HG03064 (cell line): Measurements from ENCODE around the gene CAMK1D.
"Not testable (repeated sequence)": the region's sequence is repeated elsewhere in the genome, so short reads cannot be mapped to it uniquely, and the experiment has no call there.

Experiments used
- ATAC-seq: cut with Tn5 transposase; IDR thresholded peaks from one replicate; pipeline ENCODE4 v1.9.1; 2021; ENCODE audit warnings: low read depth; ENCODE audit not compliant: unreplicated experiment

The CAMK1D gene

DNA sequence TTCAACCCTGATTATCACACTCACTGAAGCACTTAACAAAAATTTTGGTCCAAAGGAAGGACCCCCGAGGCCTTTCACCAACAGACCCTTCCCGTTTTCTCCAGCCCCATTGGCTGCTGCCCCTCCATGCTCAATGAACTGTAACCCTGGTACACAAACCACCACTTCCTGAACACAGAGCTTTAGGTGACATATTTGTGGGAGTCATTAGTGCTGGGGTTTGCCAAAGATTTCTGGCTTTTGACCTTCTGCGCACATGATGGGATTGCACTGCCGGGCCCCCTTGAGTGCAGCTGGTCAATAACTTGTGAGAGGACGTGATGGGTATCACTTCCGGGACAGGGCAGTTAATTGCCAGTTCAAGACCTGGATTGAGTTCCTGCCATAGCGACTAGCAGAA lies 9.0 kb upstream of the CAMK1D start:
- ATAC-seq, result no peak

DNA sequence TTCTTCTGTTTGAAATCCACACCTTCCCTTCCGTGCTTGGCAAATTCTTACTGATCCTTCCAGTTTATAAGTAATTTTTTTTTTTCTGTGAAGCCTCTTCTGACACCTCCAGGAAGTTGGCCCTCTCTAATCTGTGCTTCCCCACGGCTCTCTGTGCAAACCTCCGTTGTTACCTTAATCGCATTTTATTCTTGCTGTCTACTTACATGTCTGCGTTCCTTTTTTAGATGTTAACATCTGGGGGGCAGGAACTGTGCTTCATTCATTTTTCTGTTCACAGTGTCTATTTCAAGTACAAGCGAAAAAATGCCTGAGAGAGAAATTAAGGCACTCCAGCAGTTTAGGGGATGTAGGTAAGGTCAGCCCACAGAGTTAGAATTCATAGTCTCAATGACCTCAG lies 8.4 kb upstream of the CAMK1D start:
- ATAC-seq, result no peak

DNA sequence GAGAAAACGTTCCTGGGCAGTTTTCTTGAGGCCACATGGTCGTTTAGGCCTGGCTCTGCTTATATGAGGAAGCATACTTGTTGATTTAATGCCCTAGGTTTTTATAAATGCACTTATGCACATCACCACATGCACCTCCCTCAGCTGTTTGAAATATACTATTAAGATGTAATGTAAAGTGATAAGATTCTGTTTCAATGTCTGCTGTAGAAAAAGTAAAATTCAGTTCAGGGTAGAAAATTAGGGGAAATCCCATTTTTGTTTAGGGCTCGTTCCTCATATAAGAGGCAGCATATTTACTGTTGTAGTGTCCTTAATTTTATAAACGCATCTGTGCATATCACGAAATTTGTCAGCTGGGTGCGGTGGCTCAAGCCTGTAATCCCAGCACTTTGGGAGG lies 7.8 kb upstream of the CAMK1D start:
- ATAC-seq, result no peak

DNA sequence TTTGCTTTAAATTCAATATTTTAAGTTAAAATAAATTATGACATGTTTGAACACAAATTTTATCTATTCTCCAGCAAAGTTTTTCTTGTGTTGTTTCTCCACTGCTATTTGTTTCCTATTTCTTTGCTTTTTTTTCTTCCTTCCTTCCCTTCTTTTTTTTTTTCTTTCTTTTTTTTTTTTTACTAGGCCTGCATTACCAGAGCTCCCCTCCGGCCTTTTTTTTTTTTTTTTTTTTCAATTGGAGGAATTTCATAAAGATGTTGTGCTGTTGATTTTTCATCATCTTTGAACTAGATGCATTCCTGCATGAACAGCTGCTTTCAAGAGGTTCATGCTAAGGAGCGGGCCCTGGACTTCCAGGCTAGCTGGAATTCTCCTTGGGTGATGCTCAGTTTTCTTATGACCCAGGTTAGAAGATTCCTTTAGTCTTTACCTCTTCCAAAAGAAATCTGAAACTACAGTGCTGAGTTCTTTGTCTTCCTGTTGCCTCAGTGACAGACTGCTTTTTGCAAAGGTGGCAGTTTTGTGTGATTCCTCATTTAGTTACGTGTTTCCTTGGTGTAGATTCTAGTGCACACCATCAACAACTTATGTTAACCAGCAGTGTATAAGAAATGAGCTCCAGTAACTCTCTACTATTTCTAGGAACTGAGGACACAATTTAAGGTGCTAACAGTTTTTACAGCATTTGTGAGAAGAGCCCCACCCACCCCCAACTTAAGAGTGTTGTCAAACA lies 4.8 kb upstream of the CAMK1D start:
- no peak for ATAC-seq

DNA sequence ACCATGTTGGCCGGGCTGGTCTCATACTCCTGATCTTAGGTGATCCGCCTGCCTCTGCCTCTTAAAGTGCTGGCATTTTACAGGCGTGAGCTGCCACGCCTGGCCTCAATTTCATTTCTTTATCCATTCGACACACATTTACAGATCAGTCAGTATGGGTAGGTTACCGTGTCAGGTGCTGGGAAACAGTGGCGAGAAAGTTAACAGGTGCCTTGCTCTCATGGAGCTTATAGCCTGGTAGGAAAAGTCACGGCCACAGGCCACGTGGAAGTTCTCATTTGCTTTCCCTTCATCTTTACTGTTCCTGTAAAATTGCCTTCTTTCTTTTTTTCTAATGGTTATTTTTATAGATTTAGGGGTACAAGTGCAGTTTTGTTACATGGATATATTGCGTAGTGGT lies 2.6 kb upstream of the CAMK1D start:
- no peak for ATAC-seq

DNA sequence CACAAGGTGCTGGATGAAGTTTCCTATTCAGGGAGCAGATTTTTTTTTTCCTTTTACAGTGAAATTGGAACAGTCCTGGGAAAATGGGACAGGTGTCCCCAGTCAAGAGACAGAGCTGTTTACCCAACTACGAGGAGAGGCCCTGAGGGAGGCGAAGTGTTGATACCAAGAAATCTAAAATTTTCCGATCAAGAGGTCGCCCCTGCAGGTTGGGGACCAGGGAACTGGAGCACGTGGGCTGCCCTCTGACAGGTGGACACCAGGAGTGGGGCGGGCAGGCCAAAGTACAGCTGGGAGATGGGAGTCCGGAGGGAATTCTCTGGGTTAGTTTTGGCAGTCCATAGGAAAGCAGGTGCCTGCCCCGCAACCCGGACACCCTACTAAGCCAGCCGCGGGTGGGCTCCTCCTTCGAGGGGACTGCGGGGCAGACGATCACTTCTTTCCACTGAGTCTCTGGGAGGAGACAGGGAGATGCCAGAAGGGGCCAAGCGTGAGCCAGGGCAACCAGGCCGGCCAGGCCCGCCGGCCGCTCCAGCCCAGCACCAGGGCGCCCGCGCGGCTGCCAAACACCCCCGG lies 965 bp upstream of the CAMK1D start:
- ATAC-seq, result no peak

DNA sequence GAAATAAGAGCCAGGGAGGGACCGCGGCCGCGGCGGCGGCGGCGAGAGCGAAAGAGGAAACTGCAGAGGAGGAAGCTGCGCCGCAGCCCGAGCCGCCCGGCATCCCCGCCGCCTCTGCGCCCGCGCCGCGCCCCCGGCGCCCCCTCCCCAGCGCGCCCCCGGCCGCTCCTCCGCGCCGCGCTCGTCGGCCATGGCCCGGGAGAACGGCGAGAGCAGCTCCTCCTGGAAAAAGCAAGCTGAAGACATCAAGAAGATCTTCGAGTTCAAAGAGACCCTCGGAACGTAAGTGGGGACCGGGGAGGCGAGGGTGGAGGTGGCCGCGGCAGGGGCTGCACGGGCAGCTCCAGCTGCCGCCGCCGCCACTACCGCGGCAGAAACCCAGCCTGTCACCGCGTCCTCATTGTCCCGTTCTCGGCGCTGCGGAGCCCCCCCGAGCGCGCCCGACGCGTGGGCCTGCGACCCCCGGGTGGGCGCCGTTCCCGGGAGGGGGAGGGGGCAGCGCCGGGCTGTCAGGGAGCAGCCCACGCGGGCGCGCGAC lies 351 bp downstream of the CAMK1D start:
- no peak for ATAC-seq

DNA sequence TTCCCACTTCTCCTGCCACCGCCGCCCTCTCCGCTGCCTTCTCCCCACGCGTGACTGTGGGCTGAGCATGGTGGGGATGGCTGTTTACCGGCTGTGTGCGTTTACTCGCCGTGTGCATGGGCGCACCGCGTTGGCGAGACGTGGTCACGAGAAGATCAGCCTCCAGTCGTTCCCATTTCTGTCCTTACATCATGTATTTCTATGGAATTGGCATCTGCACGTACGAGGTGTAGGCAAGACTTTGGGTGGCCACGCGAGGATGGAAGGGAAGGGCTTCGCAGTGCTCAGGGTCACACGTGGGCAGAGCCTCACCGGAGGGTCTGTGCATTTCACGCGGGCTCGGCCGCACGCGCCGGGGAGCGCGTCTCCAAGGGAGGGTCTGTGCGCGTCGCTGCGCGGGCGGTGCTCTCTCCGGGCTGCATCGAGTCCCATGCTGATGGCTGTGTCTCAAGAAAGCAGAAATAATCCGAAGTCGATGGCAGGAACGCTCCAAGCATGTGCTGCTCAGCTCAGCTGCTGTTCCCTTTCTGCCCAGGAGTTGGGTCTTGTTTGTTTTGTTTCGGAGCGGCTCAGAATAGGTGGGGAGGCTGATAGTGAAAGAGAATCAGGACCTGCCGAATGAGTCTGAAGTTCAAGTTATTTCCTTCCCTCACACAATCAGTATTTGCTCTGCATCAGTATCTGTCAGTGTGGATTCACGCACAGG lies 973 bp downstream of the CAMK1D start:
- ATAC-seq, result no peak

DNA sequence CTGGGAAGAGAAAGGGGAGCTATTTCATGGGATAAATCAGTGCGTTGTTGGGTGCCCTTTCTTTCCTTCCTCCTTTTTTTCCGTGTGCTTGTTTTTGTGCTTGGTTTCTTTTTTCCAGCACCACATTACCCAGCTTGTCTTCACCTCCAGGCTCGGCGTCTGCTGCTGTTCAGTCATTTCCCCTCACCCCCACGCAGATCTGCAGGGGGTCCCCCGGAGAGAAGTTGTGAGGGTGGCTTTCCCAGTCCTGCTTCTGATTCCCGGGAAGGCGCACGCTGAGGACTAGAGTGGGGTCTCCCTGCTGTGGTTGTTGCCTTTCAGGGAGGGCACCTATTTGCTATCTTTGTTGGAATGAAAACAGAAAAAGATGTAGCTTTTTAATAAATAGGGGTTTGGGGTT lies 1.6 kb downstream of the CAMK1D start:
- no peak for ATAC-seq

DNA sequence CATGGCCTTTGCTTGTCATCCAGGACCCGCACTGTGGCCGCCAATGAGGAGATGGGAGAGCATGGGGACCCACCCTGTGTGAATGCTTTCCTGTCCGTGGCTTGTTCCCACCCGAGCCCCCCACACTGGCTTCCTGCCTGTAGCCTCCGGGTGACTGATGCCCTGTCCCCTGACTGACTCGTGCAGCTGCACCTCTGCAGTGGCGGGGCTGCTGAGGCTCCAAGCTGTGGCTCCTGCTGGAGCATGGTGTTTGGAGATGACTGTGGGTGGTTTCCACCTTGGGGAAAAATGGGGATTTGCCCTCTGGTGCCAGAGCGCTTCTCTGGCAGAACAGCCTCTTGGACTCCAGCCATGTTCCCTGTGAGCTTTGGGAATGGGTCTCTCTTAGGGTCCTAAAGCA lies 2.1 kb downstream of the CAMK1D start:
- no peak for ATAC-seq

DNA sequence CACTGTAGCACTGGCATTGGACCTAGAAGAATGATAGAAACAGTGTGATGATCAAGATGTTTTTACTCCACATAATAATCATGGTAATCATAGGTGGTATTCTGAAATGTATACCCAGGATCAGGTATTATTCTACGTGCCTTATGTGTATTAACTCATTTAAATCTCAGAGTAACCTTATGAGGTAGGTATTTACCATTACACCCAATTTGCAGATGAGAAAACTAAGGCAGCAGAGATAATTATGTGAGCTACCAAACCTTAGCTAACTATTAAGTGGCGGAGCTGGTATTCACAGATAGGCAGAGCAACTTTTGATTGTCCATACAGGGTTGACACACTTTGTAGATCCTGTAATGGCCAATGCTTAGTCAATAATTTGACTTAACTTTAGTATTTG lies 2.5 kb downstream of the CAMK1D start:
- no peak for ATAC-seq

DNA sequence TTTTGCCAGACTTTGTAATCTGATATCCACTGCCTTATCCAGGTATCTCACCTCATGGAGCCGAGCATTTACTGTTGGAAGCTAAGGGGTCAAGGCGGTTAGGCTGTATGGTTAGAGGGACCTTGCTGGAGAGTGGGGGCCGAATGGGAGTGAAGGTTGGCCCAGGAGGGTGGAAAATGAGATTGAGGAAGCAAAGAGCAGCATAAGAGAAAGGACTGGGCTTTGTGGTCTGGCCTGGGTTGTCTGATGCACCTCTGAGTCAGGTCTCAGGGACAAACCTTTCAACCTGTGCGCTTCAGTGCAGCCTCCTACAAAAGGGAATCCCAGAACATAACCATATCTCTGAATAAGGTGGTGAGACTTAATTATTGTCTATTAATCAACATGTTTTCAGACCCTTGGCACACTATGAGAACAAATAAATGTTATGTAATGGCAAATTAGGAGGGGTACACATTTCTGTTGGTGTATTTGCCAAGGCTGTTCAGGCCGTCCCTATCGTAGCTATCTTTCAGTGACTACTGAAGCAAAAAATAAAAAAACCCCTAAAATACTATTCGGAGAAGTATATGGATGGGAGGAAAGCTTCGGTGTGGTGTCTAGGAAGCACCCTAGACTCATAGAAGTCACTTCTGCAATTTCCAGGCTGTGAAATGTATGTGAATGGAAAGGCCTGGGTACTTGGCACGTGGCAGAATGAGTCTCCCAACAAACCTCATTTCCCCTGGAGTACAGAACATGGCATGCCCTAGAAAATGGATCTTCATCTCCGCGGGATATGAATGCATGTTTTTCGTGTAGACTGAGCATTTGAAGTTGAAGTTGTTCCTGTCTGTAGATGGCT lies 4.3 kb downstream of the CAMK1D start:
- no peak for ATAC-seq

DNA sequence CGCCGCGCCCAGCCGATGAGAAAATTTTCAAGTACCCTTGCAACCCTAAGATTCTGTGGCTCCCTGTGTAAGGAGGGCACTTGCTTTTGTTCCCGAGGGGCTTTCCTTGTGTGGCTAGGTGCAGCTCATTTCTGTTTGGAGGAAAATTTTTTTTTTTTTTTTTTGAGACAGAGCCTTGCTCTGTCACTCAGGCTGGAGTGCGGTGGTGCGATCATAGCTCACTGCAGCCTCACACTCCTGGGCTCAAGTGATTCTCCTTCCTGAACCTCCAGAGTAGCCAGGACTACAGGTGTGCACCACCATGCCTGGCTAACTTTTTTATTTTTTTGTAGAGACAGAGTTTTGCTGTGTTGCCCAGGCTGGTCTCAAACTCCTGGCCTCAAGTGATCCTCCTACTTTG lies 5.3 kb downstream of the CAMK1D start:
- ATAC-seq, result not testable (repeated sequence)

DNA sequence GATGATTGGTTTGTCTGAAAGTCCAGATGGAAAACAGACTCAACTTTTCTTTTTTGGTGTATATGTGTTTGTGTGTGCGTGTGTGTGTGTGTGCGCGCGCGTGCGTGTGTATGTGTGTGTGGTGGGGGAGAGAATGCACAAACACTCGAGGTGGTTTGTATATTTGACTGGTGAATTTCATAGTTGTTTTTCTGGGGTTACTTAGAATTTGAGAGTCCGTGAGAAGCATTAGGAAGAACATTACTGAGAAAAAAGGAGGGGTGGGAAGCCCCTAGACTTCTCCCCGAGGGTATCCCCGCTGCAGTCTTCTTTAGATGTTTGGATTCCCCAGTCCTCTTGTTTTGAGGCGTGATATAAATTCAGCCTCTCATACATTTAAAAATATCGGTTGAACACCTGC lies 6.0 kb downstream of the CAMK1D start:
- no peak for ATAC-seq

DNA sequence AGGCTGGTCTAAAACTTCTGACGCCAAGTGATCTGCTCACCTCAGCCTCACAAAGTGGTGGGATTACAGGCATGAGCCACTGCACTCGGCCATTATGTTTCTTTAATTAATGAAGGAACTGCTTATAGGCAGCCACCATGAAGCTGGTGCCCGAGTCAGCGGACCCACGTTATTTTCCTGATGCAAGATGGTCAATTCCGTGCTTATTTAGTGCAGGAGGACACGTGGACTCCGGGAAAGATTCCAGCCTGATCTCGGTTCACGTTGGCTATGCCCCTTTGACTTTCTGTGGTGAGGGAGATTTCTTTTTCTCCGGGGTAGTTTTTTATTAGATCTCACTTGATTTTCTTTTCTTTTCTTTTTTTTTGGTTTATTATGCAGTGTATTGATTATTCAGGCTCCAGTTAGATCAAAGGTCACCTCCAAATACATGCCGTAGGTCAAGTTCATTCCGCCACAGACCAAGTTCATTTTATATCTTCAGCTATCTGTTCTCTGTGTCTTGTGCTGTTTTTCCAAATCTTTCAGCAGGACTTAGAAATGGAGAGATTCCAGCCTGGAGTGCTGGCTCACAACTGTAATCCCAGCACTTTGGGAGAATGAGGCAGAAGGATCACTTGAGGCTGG lies 8.3 kb downstream of the CAMK1D start:
- no peak for ATAC-seq

DNA sequence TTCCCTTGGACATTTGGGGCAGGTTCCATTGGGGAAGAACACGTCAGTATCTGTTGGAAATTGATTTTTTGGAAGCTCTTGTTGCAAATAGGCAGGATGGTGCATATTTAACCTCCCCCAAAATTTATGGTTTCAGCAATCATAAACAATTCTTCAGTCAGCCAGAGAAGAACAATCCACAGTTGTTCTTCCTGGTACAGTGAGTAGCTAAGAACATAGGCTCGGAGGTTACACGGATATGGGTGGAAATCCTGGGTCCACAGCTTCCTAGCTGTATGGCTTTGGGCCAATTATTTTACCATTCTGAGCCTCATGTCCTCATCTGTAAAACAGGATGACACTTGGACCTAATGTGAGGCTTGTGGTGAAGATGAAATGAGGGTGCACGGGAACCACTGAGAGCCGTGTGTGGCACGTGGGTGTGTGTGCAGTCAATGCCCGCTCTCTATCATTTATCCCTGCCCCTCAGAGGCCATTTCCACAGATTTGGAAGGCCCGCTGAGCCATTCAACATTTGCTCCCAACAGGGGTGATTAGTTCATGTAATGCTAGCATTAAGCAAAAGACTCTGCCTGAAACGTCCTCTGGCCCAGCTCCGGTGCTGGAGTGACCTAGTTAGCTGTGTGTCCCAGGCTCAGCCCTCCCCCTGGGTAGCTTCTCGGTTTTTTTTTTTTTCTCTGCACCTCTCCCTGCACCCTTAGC lies 9.7 kb downstream of the CAMK1D start:
- no peak for ATAC-seq

DNA sequence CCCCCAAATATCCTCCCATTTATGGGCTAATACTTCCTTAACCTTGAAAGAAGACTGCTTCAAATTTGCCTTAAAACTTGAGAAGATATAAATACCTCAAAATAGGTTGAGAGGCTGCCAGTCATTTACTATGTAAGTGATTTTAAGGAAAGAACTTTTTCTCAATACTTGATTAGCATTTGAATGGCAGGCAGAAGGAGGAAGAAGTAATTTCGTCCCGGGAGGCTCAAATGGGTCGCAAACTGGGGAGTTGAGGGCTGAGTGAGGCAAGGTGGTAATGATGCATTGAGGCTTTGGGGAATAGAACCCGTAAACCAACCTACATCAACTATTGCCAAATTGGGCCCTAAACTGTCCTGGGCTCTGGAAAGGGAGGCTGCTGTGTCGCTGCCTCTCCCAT lies 11.1 kb downstream of the CAMK1D start:
- no peak for ATAC-seq

DNA sequence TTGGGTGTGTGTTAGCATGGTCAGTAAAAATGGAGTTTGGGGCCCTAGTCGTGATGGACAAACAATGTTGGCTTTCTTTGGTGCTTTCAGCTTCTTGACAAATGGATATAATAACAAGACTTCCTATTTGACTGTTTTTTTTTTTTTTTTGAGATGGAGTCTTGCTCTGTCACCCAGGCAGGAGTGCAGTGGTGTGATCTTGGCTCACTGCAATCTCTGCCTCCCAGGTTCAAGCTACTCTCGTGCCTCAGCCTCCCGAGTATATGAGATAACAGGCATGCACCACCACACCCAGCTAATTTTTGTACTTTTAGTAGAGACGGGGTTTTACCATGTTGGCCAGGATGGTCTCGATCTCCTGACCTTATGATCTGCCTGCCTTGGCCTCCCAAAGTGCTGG lies 11.8 kb downstream of the CAMK1D start:
- ATAC-seq, result not testable (repeated sequence)

DNA sequence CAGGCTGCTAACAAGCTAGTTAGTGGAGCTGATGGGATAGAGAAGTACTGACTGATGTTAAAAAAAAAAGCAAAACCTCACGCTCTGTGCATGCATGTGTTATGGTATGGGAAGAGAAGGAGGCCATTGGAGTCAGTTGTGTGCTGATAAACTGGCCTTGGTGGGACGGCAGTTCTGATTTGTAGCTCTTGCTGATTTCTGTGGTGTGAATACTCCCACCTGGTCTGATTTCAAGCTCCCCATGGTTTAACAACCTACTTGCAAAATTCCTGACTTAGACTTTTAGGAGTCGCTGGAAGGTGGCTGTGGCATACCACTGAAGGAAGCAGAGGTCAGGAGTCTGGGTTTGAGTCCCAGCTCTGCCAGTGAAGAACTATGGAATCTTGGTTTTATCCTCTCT lies 15.2 kb downstream of the CAMK1D start:
- ATAC-seq, result no peak

DNA sequence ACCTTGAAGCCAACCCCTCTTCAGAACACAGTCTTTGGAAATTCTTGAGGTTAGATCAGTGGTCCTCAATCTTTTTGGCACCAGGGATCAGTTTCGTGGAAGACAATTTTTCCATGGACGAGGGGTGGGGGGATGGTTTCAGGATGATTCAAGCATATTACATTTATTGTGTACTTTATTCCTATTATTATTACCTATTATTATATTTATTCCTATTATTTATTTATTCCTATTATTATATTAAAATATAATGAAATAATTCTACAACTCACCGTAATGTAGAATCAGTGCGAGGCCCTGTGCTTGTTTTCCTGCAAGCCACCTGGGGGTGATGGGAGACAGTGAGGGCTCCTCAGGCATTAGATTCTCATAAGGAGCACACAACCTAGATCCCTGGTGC lies 17.9 kb downstream of the CAMK1D start:
- no peak for ATAC-seq
